IPS-NIHi7 (cell line): ENCODE results near the gene OSBPL9.

Experiments
- DNase-seq: peaks from one replicate; pipeline ENCODE4 v3.0.0; 2012; ENCODE audit warnings: mixed read lengths; ENCODE audit errors: extremely low spot score

The OSBPL9 gene, protein sequence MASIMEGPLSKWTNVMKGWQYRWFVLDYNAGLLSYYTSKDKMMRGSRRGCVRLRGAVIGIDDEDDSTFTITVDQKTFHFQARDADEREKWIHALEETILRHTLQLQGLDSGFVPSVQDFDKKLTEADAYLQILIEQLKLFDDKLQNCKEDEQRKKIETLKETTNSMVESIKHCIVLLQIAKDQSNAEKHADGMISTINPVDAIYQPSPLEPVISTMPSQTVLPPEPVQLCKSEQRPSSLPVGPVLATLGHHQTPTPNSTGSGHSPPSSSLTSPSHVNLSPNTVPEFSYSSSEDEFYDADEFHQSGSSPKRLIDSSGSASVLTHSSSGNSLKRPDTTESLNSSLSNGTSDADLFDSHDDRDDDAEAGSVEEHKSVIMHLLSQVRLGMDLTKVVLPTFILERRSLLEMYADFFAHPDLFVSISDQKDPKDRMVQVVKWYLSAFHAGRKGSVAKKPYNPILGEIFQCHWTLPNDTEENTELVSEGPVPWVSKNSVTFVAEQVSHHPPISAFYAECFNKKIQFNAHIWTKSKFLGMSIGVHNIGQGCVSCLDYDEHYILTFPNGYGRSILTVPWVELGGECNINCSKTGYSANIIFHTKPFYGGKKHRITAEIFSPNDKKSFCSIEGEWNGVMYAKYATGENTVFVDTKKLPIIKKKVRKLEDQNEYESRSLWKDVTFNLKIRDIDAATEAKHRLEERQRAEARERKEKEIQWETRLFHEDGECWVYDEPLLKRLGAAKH

DNA sequence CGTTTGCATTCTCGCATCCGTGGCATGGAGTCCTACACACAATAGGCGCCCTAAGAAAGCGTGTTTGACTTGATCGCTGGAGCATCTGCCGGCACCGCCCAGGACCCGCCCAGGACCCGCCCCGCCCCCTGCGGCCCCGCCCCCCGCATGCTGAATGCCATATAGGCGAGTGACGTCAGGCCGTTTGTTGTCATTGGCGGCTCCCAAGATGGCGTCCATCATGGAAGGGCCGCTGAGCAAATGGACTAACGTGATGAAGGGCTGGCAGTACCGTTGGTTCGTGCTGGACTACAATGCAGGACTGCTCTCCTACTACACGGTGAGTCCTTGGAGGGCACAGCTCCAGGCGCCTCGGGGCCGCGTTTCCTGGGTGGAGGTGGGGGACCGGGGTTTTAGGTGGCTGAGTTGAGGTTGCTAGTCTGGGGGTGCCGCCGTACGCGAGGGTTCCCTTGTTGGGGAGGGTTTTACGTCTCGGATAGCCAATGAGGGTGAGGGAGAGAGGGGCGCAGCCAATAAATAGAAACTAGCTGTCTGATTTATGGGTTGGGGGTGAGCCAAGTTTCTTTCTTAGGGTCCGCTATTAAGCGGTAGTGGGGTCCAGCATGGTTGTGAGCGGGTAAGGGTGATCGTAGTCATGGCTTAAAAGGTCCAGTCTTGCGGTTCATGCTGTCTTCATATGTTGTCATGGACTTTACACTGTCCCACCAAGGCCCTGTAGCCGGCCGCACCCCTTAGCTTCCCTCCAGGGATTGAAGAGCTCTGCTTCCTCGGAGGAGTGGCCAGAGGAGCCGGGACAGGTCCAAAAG is at the start of gene OSBPL9:
TSS of gene OSBPL9 (plus strand) at position 190 of the 806 bp plus-strand sequence. CDS start at position 209, 19 bp downstream.
- DNase-seq, result peak; percentile 94

DNA sequence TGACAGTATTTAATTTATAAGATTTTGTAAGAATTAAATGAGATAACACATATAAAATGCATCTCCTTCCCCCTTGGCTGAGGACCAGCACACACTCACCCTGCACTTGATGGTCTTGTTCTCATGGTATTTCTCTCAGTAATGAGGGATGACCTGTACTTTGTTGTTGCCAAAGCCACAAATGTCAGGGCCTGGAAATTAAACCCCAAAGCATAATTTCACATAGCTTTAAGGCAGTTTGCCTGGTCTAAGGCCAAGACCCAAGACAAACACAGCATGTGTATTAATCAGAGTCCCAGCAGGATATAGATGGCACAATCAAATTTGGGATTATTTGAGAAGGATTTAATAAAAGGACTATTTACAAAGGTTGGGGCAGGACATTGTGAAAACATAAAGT is 49.2 kb upstream of the OSBPL9 start:
- DNase-seq, result no peak

DNA sequence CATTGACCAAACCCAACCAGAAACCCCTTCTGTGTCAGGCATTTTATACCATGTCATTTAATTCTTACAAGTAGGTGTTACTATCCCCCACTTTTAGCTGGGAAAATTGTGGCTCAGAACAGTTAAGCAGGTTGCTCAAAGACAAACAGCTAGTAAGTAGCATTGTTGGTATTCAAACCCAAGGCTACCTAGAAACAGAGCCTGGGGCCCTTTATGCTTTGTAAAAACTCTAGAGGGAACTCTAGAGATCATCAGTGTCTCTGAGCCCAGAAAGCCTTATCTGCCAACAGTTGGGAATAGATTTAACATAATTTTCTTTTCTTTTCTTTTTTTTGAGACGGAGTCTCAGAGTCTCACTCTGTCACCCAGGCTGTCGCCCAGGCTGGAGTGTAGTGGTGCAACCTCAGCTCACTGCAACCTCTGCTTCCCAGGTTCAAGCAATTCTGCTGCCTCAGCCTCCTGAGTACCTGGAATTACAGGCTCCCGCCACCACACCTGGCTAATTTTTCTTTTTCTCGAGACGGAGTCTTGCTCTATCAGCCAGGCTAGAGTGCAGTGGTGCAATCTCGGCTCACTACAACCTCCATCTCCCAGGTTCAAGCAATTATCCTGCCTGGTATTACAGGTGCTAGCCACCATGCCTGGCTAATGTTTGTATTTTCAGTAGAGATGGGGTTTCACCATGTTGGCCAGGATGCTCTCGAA is 48.5 kb upstream of the OSBPL9 start:
- DNase-seq, result no peak

DNA sequence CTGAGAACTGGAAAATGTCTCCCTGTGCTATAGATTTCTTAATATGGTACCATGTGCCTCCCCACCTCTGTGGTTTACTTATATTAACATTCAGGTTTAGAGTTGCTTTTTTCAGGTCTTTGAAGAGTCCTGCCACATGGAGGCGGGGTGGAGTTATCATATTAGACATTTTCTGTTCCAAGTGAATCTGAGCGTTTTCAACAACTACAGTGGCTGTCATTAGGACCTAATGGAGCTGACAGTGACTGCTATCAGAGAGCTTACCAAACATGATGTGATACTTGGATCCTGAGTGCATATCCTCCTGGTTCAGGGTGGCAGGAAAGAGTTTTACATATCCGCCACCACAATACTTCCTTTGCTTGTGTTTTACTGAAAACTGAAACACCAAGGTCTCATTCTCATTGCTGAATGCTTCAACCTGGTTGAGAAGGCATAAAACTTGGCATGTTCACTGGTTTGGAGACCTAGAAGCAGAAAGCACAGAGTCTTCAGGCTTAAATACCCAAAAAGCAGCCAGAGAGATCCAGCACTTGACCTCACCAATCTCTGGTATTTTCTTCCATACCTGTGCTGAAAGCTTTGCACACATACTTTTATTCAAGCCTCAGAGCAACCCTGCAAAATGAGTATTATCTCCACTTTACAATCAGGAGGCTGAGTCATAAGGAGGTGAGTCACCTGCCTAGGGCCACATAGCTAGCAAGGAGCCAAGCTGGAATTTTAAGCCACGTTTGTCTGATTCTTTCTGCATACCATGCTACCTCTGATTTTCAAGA is 47.4 kb upstream of the OSBPL9 start:
- peak; percentile 38 for DNase-seq

DNA sequence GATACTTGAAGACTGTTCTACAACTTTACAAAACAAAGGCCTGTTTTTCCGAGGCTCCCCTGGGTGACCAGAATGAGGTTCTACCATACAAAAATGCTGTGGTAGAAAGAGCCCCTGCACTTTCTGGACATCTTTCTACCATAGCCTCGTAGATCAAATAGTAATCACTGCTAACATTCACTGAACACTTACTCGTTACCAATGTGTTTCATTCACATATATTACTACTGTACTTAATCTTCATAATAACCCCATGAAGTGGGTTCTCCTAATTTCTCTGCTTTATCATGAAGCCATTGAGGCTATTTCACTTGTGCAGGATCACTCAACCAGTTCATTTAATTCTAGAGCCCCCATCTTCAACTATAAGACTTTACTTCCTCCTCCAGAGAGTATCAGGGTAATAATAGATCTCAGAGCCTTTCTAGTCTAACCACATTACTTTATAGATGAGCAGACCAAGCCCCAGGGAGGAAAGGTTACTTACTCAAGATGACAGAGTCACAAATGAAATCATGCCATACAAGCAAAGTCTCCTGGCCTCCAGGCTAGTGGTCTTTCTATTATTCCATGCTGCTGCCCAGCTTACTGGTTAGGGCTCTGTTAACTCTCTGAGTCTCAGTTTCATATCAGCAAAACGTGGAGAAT is 46.7 kb upstream of the OSBPL9 start:
- no peak for DNase-seq

DNA sequence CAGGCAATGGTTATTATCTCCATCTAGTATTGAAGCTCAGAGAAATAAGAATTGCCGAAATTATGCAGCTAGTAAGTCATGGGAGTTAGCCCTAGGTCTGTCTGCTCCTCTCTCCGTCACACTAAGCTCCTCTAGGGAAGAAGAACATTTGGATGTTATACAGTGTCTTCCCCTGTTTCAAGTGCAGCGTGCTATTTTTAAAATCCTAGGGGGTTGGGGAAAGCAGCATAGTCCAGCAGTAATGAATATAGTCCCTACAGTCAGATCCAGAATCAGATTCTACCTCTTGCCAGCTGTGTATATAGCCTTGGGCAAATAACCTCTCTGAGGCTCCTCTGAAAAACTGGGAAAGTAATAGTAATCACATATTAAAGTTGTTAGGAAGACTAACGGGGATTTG is 44.5 kb upstream of the OSBPL9 start:
- no peak for DNase-seq

DNA sequence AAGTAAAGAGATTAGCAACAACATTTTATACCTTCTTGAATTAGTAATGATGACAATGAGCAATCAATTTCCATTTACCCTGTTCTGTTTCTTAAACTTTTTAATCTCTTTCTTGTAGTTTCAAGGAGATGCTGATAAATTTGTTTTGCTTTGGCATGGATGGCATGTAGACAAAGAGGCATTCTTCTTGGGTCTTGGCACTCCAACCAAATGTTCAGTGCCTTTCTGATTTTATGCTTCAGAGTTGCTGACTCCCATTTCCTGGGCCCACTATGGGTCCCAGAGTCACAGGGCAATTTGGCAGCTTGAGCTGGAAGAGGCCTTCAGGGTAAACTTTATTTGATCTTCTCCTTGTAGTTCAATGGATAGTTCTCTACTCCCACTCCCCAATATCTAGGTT is 42.1 kb upstream of the OSBPL9 start:
- DNase-seq, result no peak

DNA sequence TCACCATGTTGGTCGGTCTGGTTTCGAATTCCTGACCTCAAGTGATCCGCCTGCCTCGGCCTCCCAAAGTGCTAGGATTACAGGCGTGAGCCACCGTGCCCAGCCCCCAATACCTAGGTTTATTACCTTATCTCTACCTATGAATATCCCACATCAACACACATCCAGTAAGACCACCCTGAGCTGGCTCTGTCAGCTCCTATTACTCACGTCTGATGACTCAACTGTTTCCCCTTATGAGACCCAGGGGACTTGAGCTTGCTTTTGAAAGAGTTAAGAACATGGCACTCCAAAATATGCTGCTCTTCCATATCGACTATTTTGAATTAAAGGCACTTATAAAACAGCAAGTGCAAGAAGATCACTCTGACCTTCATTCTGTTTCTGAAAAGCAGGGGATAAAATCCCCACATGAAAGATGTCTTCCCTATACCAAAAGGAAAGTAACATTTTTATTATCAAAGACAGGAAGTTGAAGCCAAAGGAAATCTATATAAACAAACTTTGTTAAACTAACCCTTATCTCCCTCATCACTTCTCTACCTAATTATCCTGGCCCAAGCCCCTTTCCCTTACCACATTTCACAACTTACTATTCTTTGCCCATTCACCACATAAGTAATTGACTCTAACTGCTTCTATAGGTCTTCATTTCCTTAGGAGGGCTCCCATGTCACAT is 41.3 kb upstream of the OSBPL9 start:
- DNase-seq, result no peak

DNA sequence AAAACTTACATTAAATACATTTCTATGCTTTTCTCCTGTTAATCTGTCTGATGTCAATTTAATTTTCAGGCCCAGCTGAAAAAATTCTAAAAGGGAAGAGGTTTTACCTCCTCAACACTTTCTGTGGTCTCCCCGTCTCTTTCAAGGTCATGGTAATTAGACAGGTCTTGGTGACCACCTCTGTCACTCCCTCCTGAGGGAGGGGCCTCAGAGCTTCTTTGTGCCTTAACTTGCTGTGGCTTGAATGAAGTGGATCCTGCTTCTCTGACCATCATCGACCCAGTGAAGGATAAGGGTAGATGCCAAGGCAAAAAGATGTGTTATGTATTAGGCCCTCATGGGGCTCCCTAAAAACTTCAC is 40.8 kb upstream of the OSBPL9 start:
- no peak for DNase-seq

DNA sequence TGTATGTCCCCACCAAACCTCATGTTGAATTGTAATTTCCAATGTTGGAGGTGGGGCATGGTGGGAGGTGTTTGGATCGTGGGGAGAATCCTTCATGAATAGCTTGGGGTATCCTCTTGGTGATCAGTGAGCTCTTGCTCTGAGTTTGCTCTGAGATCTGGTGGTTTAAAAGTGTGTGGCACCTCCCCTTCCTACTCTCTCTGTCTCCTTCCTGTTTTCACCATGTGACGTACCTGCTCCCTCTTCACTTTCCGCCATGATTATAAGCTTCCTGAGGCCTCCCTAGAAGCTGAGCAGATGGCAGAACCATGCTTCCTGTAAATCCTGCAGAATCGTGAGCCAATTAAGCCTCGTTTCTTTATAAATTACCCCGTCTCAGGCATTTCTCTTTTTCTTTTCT is 40.0 kb upstream of the OSBPL9 start:
- no peak for DNase-seq

DNA sequence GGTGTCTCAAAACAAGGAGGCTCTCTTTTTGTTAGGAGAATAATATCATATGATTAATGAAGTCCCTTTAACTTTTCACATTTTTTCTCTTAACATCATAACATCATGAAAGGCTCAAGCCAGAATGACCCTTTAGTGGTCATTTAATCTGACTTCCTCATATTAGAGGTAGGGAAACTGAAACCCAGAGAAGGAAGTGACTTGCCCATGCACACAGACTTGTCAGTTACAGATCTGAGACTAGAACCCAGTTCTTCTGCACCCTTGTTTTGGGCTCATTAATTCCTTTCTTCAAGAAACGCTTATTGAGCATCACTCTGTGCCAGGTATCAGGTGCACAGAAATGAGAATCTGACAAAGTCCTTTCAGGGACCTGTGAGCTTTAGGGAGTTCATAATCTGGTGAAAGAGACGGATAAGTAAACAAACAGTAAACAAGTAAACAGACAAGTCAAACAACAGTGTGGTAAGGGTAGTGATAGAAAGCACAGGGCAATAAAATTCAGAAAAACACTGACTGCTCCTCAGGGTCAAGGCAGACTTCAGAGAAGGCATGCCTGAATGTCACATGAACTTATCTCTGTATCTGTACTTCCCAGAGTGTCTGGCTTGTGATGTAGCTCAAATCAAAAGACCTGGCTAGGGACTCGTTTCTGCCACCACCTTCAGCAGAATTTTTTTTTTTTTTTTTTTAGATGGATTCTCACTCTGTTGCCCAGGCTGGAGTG is 38.3 kb upstream of the OSBPL9 start:
- DNase-seq, result no peak

DNA sequence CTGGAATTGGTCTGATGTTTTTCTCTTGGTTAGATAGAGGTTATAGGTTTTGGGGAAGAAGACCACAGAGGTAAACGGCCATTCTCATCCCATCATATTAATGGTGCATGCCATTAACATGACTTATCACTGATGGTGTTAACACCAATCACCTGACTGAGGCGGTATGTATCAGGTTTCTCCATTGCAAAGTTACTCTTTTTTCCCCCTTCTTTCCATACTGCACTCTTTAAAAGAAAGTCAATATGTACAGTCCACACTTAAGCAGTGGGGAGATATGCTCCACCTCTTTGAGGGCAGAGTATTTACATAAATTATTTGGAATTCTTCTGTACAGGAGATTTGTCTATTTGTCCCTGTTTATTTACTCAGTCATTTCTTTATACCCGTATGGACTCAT is 35.7 kb upstream of the OSBPL9 start:
- DNase-seq, result no peak

DNA sequence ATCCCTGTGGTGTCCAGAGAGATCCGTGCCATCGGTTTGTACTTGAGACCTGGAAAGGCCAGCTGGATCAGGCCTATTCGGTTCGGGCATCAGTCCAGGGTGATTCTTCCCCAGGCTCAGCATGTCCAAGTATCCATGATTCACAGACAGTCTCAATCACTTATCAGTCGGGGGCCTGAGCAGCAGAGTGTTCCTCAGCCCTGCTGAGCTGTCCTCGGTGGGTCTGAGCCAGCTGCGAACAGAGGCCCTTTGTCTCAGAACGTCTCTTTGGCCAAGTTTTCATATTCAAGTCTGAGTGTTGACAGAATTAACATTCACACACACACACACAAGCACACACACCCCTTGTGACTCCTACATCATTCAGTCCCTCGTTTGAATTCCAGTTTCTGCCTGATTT is 33.4 kb upstream of the OSBPL9 start:
- no peak for DNase-seq

DNA sequence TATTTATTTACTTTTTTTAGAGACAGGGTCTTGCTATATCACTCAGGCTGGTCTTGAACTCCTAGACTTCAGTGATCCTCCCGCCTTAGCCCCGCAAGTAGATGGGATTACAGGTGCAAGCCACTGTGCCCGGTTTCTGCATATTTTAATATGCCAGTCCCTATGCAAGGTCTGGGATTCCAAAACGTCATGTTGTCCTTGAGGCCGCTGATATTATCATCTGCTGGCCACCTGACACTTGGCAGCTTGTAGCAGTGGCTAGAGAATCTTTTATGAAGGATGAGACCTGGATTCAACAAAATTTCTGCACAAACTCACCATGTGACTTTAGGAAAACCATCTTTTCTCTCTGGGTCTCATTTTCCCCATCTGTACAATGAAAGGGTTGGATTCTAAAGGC is 32.9 kb upstream of the OSBPL9 start:
- DNase-seq, result no peak

DNA sequence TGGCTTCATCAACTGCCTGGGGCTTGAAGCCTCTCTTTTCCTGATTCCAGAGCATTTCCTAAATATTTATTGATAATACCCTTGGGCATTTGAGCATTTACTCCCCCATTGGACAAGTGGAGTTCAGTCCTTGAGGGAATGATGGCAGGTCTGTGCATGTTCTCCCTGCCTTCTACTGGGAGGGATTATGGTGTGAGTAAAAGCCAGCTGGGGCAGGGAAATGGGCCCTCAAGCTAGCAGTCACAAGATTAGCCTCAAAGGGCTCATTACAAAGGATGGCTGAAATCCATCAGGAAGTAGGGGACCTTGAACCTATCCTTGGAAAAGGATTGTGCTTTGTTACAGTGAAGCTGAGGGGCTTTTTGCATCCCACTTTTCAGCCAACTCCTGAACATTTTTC is 24.2 kb upstream of the OSBPL9 start:
- no peak for DNase-seq

DNA sequence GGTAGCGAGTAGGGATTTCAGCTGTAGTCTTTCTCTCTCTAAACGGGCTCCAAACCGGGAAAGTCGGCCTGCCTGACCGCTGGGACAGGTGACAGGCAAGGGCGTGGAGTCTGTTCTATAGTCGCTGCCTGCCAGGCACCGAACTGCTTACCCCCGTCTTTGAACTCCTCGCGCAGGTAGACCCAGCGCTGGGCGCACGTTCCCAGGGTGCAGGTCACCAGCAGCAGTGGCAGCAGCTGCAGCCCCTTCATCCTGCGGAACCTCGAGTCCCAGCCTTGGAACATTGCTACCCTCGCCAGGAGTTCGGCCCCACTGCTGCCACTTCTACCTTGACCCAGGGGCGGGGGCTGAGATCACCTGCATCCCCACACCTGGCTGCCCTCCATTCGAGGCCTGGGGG is 22.2 kb upstream of the OSBPL9 start:
- DNase-seq, result no peak

DNA sequence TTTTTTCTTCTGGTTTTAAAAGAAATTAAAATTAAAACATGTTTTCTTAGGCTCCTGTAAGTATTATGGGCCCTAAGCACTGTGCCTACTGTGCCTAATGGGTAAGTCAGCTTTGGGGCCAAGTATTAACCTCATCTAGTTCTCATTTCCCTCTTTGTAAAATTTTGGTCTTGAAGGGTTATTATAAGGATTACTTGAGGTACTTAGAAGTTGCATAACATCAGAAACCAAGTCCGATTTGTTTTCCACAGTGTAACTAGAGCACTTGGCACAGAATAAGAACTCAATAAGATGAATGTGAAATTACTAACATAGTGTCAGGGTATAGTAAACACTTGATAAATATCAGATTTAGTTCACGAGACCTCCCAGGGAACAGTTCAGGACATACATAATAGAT is 16.4 kb upstream of the OSBPL9 start:
- DNase-seq, result no peak

DNA sequence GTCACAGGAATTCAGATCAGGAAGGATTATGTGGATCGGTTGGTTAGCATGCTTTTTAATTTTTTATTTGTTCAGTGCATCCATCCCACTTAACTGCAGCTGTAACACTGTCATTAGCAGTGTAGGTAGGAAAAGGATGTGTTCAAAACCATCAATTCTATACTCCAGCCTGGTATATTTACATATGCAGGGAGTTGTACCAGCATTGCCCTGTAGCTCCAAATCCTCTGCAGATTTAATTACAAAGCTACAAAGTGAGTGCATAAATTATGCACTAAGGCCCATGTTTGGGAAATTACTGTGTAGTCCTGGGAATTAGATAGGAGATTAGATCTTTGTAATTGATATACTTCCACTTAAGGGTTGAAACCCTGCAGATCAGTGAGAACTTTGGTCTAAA is 15.9 kb upstream of the OSBPL9 start:
- DNase-seq, result no peak

DNA sequence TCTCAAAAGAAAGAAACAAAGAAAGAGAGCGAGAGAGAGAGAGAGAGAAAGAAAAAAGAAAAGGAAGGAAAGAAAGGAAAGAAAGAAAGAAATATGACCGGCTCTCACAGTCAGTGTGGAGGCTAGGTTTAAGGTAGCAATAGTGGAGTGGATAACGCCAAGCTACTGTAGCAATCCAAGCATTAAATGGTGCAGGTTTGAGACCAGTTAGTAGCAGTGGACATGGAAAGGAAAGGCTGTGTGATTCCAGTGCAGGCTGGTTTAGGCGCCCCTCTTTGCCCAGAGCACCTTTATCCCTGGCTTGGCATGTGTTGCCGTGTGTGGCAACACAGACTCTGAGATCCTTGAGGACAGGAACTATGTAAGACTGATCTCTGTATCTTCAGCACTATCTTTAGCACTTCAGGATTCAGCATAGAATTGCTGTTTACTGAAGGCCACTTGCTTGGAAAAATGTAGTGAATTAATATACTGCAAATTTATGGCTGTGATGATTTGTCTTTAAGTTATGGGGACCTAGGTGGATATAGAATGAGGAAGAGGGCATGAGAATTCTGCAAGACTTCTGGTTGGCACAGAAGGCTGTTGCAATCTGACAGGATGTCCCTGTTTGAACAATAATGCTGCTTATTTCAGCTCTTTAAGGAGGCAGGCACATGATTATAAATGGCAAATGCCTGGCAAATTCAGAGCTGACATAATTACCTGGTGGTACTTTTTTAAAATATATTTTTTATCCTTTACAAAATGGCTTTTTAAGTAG is 10.8 kb upstream of the OSBPL9 start:
- no peak for DNase-seq
